ENCODE measurements around the gene TBCE.

TBCE gene

GRCh38 chr1:235425357-235425756 is 58.1 kb downstream of the TBCE start:
- no peaks in the 10 kb centered on the region for H3K9me2 ChIP-seq (replicated peaks; ENCODE audit: insufficient read depth, low read length)
- no peaks in the 10 kb centered on the region for H3F3A ChIP-seq (ENCODE audit: insufficient read depth, low read length)
- H3K9ac ChIP-seq (ENCODE audit: low read length), result no peak overlapping the region
- no peaks in the 10 kb centered on the region for H3K4me1 ChIP-seq (ENCODE audit: low read length)
- no peaks in the 10 kb centered on the region for H3K36me3 ChIP-seq (replicated peaks; ENCODE audit: insufficient read depth, low read length)
- H3K9me3 ChIP-seq (replicated peaks; ENCODE audit: insufficient read depth, low read length), result no peaks in the 10 kb centered on the region
- H4K20me1 ChIP-seq (ENCODE audit: insufficient read depth, low read length), result no peaks in the 10 kb centered on the region
- H3K79me2 ChIP-seq (ENCODE audit: low read length), result no peaks in the 10 kb centered on the region
- TF ChIP-seq EZH2phosphoT487 (IDR thresholded peaks at IDR 0.05; ENCODE audit: low read length), result no peak
- no peak for TF ChIP-seq EZH2 (optimal IDR thresholded peaks at IDR 0.05; ENCODE audit: low read depth, low read length)
- H3K27ac ChIP-seq (ENCODE audit: low read length), result no peak overlapping the region
- no peak overlapping the region for H3K4me2 ChIP-seq (ENCODE audit: low read depth, low read length)
- H3K27me3 ChIP-seq (replicated peaks; ENCODE audit: insufficient read depth, low read length), result no peaks in the 10 kb centered on the region
- no peak overlapping the region for H2AFZ ChIP-seq (ENCODE audit: low read length)
- no peak for DNase-seq
- H3K4me3 ChIP-seq (ENCODE audit: low read length), result no peak overlapping the region

GRCh38 chr1:235426143-235426542 is 58.9 kb downstream of the TBCE start:
- no peak for TF ChIP-seq EZH2phosphoT487 (IDR thresholded peaks at IDR 0.05; ENCODE audit: low read length)
- no peaks in the 10 kb centered on the region for H3K9me2 ChIP-seq (replicated peaks; ENCODE audit: insufficient read depth, low read length)
- H3K9ac ChIP-seq (ENCODE audit: low read length), result no peak overlapping the region
- H2AFZ ChIP-seq (ENCODE audit: low read length), result no peak overlapping the region
- no peaks in the 10 kb centered on the region for H3K9me3 ChIP-seq (replicated peaks; ENCODE audit: insufficient read depth, low read length)
- no peak overlapping the region for H3K27ac ChIP-seq (ENCODE audit: low read length)
- H3K4me2 ChIP-seq (ENCODE audit: low read depth, low read length), result no peak overlapping the region
- H3K36me3 ChIP-seq (replicated peaks; ENCODE audit: insufficient read depth, low read length), result no peaks in the 10 kb centered on the region
- no peaks in the 10 kb centered on the region for H4K20me1 ChIP-seq (ENCODE audit: insufficient read depth, low read length)
- H3F3A ChIP-seq (ENCODE audit: insufficient read depth, low read length), result no peaks in the 10 kb centered on the region
- H3K79me2 ChIP-seq (ENCODE audit: low read length), result no peaks in the 10 kb centered on the region
- DNase-seq, result no peak
- H3K4me3 ChIP-seq (ENCODE audit: low read length), result no peak overlapping the region
- no peaks in the 10 kb centered on the region for H3K4me1 ChIP-seq (ENCODE audit: low read length)
- no peaks in the 10 kb centered on the region for H3K27me3 ChIP-seq (replicated peaks; ENCODE audit: insufficient read depth, low read length)

GRCh38 chr1:235426680-235427079 is 59.5 kb downstream of the TBCE start:
- Histone ChIP-seq H3F3A (ENCODE audit: insufficient read depth, low read length) (no peaks in the 10 kb centered on the region), H3K4me2 (ENCODE audit: low read depth, low read length) (no peak overlapping the region), H3K4me3 (ENCODE audit: low read length) (no peak overlapping the region), H3K9me2 (replicated peaks; ENCODE audit: insufficient read depth, low read length) (no peaks in the 10 kb centered on the region), H4K20me1 (ENCODE audit: insufficient read depth, low read length) (no peaks in the 10 kb centered on the region), H3K27ac (ENCODE audit: low read length) (no peak overlapping the region), H3K36me3 (replicated peaks; ENCODE audit: insufficient read depth, low read length) (no peaks in the 10 kb centered on the region), H3K9ac (ENCODE audit: low read length) (no peak overlapping the region), H3K27me3 (replicated peaks; ENCODE audit: insufficient read depth, low read length) (no peaks in the 10 kb centered on the region), H3K9me3 (replicated peaks; ENCODE audit: insufficient read depth, low read length) (no peaks in the 10 kb centered on the region), H3K79me2 (ENCODE audit: low read length) (no peaks in the 10 kb centered on the region), H3K4me1 (ENCODE audit: low read length) (no peaks in the 10 kb centered on the region), H2AFZ (ENCODE audit: low read length) (no peak overlapping the region)
- TF ChIP-seq EZH2 (optimal IDR thresholded peaks at IDR 0.05; ENCODE audit: low read depth, low read length) (no peak), EZH2phosphoT487 (IDR thresholded peaks at IDR 0.05; ENCODE audit: low read length) (no peak), CTCF (IDR thresholded peaks at IDR 0.05; ENCODE audit: low read length) (no peak)
- no peak for DNase-seq

GRCh38 chr1:235427447-235427846 is 60.2 kb downstream of the TBCE start:
- no peaks in the 10 kb centered on the region for H3K79me2 ChIP-seq (ENCODE audit: low read length)
- H3K9me2 ChIP-seq (replicated peaks; ENCODE audit: insufficient read depth, low read length), result no peaks in the 10 kb centered on the region
- no peaks in the 10 kb centered on the region for H3K27me3 ChIP-seq (replicated peaks; ENCODE audit: insufficient read depth, low read length)
- H3K36me3 ChIP-seq (replicated peaks; ENCODE audit: insufficient read depth, low read length), result no peaks in the 10 kb centered on the region
- H3K4me1 ChIP-seq (ENCODE audit: low read length), result no peaks in the 10 kb centered on the region
- H3K9ac ChIP-seq (ENCODE audit: low read length), result no peak overlapping the region
- H3F3A ChIP-seq (ENCODE audit: insufficient read depth, low read length), result no peaks in the 10 kb centered on the region
- H4K20me1 ChIP-seq (ENCODE audit: insufficient read depth, low read length), result no peaks in the 10 kb centered on the region
- no peak overlapping the region for H2AFZ ChIP-seq (ENCODE audit: low read length)
- no peak overlapping the region for H3K4me2 ChIP-seq (ENCODE audit: low read depth, low read length)
- TF ChIP-seq EZH2phosphoT487 (IDR thresholded peaks at IDR 0.05; ENCODE audit: low read length) (no peak), EZH2 (optimal IDR thresholded peaks at IDR 0.05; ENCODE audit: low read depth, low read length) (no peak), CTCF (IDR thresholded peaks at IDR 0.05; ENCODE audit: low read length) (no peak)
- H3K27ac ChIP-seq (ENCODE audit: low read length), result no peak overlapping the region
- H3K9me3 ChIP-seq (replicated peaks; ENCODE audit: insufficient read depth, low read length), result no peaks in the 10 kb centered on the region
- H3K4me3 ChIP-seq (ENCODE audit: low read length), result no peak overlapping the region
- no peak for DNase-seq
